ENCODE results near the gene FAM114A1.
"Not testable (repeated sequence)": the region's sequence is repeated elsewhere in the genome, so short reads cannot be mapped to it uniquely, and the experiment has no call there.

FAM114A1 gene

DNA sequence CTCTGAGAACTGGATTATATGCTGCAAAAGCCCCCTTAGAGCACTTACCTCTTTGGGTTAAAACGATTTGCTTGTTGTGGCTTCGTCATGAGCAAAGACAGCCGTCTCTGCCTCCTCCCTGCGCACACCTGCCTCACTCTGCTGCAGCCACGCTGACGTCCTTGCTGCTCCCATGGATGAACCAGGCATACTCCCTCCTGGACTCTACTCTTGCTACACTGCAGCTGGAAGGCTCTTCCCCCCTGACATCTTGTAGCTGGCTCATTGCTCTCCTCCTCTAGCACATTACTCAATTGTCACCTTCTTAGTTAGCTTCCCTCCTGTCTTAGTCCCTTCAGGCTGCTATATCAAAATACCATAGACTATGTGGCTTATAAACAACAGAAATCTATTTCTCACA, 59.3 kb downstream of the FAM114A1 start:
- H3K27ac ChIP-seq (ENCODE audit: low read depth, low read length) = no peak overlapping the region
- H3K36me3 ChIP-seq (ENCODE audit: control insufficient read depth in 1 of 2, insufficient read depth in 2 of 2, low read length in 2 of 2) = peaks cover 29 to 76% of the 10 kb centered on the region in 2 donors
- H3K9ac ChIP-seq (ENCODE audit: low read depth in 1 of 2, low read length in 2 of 2) = no peak overlapping the region

DNA sequence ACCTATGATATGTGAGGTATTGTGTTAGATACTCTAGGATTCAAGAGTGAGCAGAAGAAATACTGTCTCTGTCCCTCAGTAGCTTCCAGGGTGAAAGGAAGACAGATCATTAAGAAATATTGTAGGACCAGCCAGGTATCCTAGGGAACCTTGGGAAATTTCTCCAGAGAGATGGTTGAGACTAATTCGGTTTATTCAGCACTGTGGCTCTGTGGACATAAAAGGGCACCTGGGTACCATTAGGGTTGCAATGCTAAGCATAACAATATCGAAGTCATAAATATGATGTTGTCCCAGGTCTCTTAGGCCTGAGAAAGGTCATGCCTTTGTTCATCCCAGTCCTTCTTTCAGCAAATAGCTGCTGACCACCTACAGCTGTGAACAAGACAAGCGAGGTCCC, 61.0 kb downstream of the FAM114A1 start:
- no peaks in the 10 kb centered on the region for H3K27me3 ChIP-seq (ENCODE audit: control insufficient read depth in 1 of 2, insufficient read depth in 2 of 2, low read length in 2 of 2)
- H3K36me3 ChIP-seq (ENCODE audit: control insufficient read depth in 1 of 2, insufficient read depth in 2 of 2, low read length in 2 of 2) = peaks cover 28 to 82% of the 10 kb centered on the region in 2 donors
- H3K27ac ChIP-seq (ENCODE audit: low read depth, low read length) = no peak overlapping the region
- no peak overlapping the region for H3K4me3 ChIP-seq (ENCODE audit: low read depth in 1 of 2, low read length in 2 of 2)
- H3K4me1 ChIP-seq (ENCODE audit: control insufficient read depth in 1 of 2, insufficient read depth in 2 of 2, low read length in 2 of 2) = no peaks in the 10 kb centered on the region
- H3K9me3 ChIP-seq (ENCODE audit: control insufficient read depth in 1 of 2, low read length in 2 of 2) = no peaks in the 10 kb centered on the region
- H3K9ac ChIP-seq (ENCODE audit: low read depth in 1 of 2, low read length in 2 of 2) = no peak overlapping the region

More for the DNA sequence above, 59.3 kb downstream of the FAM114A1 start:
- H3K4me1 ChIP-seq (ENCODE audit: control insufficient read depth in 1 of 2, insufficient read depth in 2 of 2, low read length in 2 of 2) = no peaks in the 10 kb centered on the region
- H3K27me3 ChIP-seq (ENCODE audit: control insufficient read depth in 1 of 2, insufficient read depth in 2 of 2, low read length in 2 of 2) = no peaks in the 10 kb centered on the region
- no peaks in the 10 kb centered on the region for H3K9me3 ChIP-seq (ENCODE audit: control insufficient read depth in 1 of 2, low read length in 2 of 2)
- no peak overlapping the region for H3K4me3 ChIP-seq (ENCODE audit: low read depth in 1 of 2, low read length in 2 of 2)

DNA sequence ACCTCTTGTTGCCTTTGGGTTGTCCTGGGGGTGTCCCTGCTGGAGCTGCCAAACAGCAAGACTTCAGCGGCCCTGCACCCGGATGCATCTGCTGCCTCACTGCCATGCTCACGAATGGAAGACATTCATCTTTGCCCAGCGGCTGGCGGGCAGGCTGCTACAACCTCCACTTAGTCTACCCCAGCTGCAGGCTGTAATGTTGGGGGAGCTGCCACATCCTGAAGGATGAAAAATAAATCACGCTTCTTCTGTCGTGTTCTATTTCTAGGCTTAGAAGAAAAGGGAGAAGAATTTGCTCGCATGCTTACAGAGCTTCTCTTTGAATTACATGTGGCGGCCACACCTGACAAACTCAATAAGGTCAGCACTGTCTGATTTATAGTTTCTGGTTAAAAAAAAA, 61.4 kb downstream of the FAM114A1 start:
- H3K36me3 ChIP-seq (ENCODE audit: control insufficient read depth in 1 of 2, insufficient read depth in 2 of 2, low read length in 2 of 2) = peaks cover 26 to 82% of the 10 kb centered on the region in 2 donors
- no peak overlapping the region for H3K27ac ChIP-seq (ENCODE audit: low read depth, low read length)
- H3K4me1 ChIP-seq (ENCODE audit: control insufficient read depth in 1 of 2, insufficient read depth in 2 of 2, low read length in 2 of 2) = no peaks in the 10 kb centered on the region
- no peaks in the 10 kb centered on the region for H3K27me3 ChIP-seq (ENCODE audit: control insufficient read depth in 1 of 2, insufficient read depth in 2 of 2, low read length in 2 of 2)
- H3K4me3 ChIP-seq (ENCODE audit: low read depth in 1 of 2, low read length in 2 of 2) = no peak overlapping the region
- H3K9ac ChIP-seq (ENCODE audit: low read depth in 1 of 2, low read length in 2 of 2) = no peak overlapping the region
- no peaks in the 10 kb centered on the region for H3K9me3 ChIP-seq (ENCODE audit: control insufficient read depth in 1 of 2, low read length in 2 of 2)

DNA sequence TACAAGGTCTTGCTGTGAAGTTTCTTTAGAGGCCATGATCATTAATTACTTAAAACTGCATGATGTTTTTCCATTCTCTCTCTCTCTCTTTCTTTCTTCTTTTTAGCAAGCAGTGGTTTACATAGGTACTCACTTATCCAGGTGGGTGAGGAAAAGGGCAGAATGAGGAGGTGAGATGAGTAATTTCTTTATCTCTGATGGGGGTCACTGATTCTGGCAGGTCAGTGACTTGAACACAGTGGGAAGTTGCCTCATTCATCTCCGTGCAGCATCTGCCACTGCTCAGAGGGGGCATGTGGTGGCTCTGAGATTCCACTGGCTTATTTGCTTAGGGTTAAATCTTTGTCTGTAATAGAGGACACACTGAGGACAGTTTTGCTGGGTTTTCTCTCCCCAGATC, 62.6 kb downstream of the FAM114A1 start:
- Histone ChIP-seq H3K27ac (ENCODE audit: low read depth, low read length) (no peak overlapping the region), H3K4me3 (ENCODE audit: low read depth in 1 of 2, low read length in 2 of 2) (no peak overlapping the region), H3K4me1 (ENCODE audit: control insufficient read depth in 1 of 2, insufficient read depth in 2 of 2, low read length in 2 of 2) (no peaks in the 10 kb centered on the region), H3K27me3 (ENCODE audit: control insufficient read depth in 1 of 2, insufficient read depth in 2 of 2, low read length in 2 of 2) (no peaks in the 10 kb centered on the region), H3K9ac (ENCODE audit: low read depth in 1 of 2, low read length in 2 of 2) (no peak overlapping the region), H3K36me3 (ENCODE audit: control insufficient read depth in 1 of 2, insufficient read depth in 2 of 2, low read length in 2 of 2) (peaks cover 21 to 77% of the 10 kb centered on the region in 2 donors), H3K9me3 (ENCODE audit: control insufficient read depth in 1 of 2, low read length in 2 of 2) (no peaks in the 10 kb centered on the region)

DNA sequence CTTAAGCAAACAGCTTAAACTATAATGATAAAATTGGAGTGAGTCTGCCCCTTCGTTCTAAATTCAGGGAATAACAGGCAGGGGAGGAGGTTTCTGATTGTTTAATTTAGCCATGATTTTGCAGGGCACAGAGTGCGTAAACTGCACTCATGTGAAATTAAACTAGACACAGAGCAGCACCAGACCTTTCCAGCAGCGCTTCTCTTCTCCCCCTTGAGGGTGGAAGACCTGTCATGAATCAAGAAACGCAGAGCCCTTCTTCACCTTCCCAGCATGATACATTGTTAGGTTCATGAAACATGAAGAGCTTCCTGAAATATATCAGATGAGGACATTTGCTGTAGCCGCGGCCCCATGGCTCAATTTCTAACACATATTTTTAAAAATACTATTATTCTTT, 63.1 kb downstream of the FAM114A1 start:
- no peaks in the 10 kb centered on the region for H3K9me3 ChIP-seq (ENCODE audit: control insufficient read depth in 1 of 2, low read length in 2 of 2)
- no peaks in the 10 kb centered on the region for H3K4me1 ChIP-seq (ENCODE audit: control insufficient read depth in 1 of 2, insufficient read depth in 2 of 2, low read length in 2 of 2)
- no peak overlapping the region for H3K4me3 ChIP-seq (ENCODE audit: low read depth in 1 of 2, low read length in 2 of 2)
- no peak overlapping the region for H3K27ac ChIP-seq (ENCODE audit: low read depth, low read length)
- peaks cover 21 to 80% of the 10 kb centered on the region in 2 donors for H3K36me3 ChIP-seq (ENCODE audit: control insufficient read depth in 1 of 2, insufficient read depth in 2 of 2, low read length in 2 of 2)
- H3K27me3 ChIP-seq (ENCODE audit: control insufficient read depth in 1 of 2, insufficient read depth in 2 of 2, low read length in 2 of 2) = no peaks in the 10 kb centered on the region
- no peak overlapping the region for H3K9ac ChIP-seq (ENCODE audit: low read depth in 1 of 2, low read length in 2 of 2)

DNA sequence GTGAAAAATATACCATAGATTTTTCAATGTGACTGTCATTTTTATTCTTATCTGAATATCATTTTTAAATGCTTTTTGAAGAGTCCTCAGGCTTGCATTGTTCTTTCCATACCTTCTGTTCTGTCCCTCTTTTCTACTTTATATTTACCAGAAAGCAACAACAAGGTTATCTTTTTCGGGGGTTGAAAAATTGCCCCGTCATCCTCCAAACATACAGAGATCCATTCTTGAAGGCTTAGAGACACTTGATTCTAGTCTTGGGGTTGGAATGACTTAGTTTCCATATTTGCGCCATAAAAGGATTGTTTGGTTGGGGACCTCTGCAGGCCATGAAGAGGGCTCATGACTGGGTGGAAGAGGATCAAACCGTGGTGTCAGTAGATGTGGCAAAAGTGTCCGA, 63.5 kb downstream of the FAM114A1 start:
- H3K4me1 ChIP-seq (ENCODE audit: control insufficient read depth in 1 of 2, insufficient read depth in 2 of 2, low read length in 2 of 2) = no peaks in the 10 kb centered on the region
- H3K27me3 ChIP-seq (ENCODE audit: control insufficient read depth in 1 of 2, insufficient read depth in 2 of 2, low read length in 2 of 2) = no peaks in the 10 kb centered on the region
- H3K9me3 ChIP-seq (ENCODE audit: control insufficient read depth in 1 of 2, low read length in 2 of 2) = no peaks in the 10 kb centered on the region
- peaks cover 21 to 81% of the 10 kb centered on the region in 2 donors for H3K36me3 ChIP-seq (ENCODE audit: control insufficient read depth in 1 of 2, insufficient read depth in 2 of 2, low read length in 2 of 2)
- H3K27ac ChIP-seq (ENCODE audit: low read depth, low read length) = no peak overlapping the region
- no peak overlapping the region for H3K4me3 ChIP-seq (ENCODE audit: low read depth in 1 of 2, low read length in 2 of 2)
- no peak overlapping the region for H3K9ac ChIP-seq (ENCODE audit: low read depth in 1 of 2, low read length in 2 of 2)

DNA sequence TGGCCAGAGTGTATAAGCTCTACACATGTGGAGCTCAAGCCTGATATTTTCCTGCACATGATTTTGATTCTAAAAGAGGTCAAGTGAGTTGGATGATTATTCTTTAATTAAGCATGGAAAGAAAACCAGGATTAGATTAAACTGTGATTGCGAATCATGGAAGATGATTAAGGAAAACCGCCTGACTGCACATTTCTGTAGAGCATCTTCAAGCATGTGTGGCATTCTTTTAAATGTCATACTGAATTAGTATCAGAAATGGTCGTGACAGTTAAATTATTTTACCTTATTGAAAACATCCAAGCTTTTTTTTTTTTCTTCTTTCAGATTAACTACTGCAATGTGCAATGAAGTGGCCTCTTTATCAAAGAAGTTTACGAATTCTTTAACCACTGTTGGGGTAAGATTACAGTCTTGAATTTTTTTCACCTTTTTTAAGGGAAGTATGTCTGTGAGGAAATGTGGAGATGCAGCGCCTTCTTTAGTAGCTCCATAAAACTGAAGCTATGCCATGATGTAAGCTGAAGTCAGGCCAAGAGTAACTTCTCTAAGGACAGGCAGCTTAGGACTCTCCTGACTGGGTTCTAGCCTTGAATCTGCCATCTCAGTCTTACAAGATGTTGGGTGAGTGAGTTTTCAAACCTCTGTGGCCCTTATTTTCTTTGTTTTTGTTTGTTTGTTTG, 67.9 kb downstream of the FAM114A1 start:
- H3K36me3 ChIP-seq (ENCODE audit: control insufficient read depth in 1 of 2, insufficient read depth in 2 of 2, low read length in 2 of 2) = peaks cover 15 to 79% of the 10 kb centered on the region in 2 donors
- H3K9ac ChIP-seq (ENCODE audit: low read depth in 1 of 2, low read length in 2 of 2) = no peak overlapping the region
- H3K4me1 ChIP-seq (ENCODE audit: control insufficient read depth in 1 of 2, insufficient read depth in 2 of 2, low read length in 2 of 2) = no peaks in the 10 kb centered on the region
- H3K27ac ChIP-seq (ENCODE audit: low read depth, low read length) = no peak overlapping the region
- H3K4me3 ChIP-seq (ENCODE audit: low read depth in 1 of 2, low read length in 2 of 2) = no peak overlapping the region
- H3K9me3 ChIP-seq (ENCODE audit: control insufficient read depth in 1 of 2, low read length in 2 of 2) = no peaks in the 10 kb centered on the region
- no peaks in the 10 kb centered on the region for H3K27me3 ChIP-seq (ENCODE audit: control insufficient read depth in 1 of 2, insufficient read depth in 2 of 2, low read length in 2 of 2)

DNA sequence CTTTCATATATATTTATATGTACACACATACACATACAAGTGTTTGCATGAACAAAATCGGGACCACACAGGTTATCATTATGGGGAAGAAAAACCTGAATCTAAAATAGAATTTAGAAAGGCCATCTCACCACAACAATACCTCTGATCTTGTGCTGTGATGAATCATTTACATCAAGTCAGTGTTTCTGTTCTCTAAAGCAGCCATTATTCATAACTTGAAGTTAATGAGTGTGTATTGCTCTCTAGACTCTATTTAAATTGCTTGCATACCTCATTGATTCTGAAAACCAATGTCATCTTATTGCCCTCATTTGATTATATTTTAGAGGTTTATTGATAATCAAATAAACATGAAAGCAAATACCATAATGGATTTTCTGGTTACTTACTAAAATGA, 71.6 kb downstream of the FAM114A1 start:
- H3K9me3 ChIP-seq (ENCODE audit: control insufficient read depth in 1 of 2, low read length in 2 of 2) = no peaks in the 10 kb centered on the region
- H3K36me3 ChIP-seq (ENCODE audit: control insufficient read depth in 1 of 2, insufficient read depth in 2 of 2, low read length in 2 of 2) = peaks cover 6 to 74% of the 10 kb centered on the region in 2 donors
- no peak overlapping the region for H3K27ac ChIP-seq (ENCODE audit: low read depth, low read length)
- no peaks in the 10 kb centered on the region for H3K4me1 ChIP-seq (ENCODE audit: control insufficient read depth in 1 of 2, insufficient read depth in 2 of 2, low read length in 2 of 2)
- H3K27me3 ChIP-seq (ENCODE audit: control insufficient read depth in 1 of 2, insufficient read depth in 2 of 2, low read length in 2 of 2) = no peaks in the 10 kb centered on the region
- H3K9ac ChIP-seq (ENCODE audit: low read depth in 1 of 2, low read length in 2 of 2) = no peak overlapping the region
- no peak overlapping the region for H3K4me3 ChIP-seq (ENCODE audit: low read depth in 1 of 2, low read length in 2 of 2)

DNA sequence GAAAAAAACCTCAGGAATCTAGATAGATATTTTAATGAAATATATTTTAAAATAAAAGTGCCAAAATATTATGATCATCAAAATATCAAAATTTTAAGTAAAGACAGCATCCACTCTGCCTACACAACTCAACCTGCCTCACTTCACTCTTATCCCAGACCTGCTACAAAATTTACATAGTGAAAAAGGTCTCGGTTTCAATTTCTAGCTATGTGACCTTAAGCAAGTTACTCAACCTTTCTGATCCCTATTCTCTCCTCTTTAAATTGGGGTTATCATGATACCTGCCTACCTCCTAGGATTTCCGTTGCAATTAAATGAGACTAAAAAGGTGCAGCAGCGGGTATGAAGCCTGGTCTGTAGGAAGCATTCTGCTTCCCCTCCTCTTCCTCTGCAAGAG, 72.9 kb downstream of the FAM114A1 start:
- H3K9ac ChIP-seq (ENCODE audit: low read depth in 1 of 2, low read length in 2 of 2) = no peak overlapping the region
- no peak overlapping the region for H3K27ac ChIP-seq (ENCODE audit: low read depth, low read length)
- peaks cover 9 to 77% of the 10 kb centered on the region in 2 donors for H3K36me3 ChIP-seq (ENCODE audit: control insufficient read depth in 1 of 2, insufficient read depth in 2 of 2, low read length in 2 of 2)
- H3K9me3 ChIP-seq (ENCODE audit: control insufficient read depth in 1 of 2, low read length in 2 of 2) = no peaks in the 10 kb centered on the region
- H3K4me1 ChIP-seq (ENCODE audit: control insufficient read depth in 1 of 2, insufficient read depth in 2 of 2, low read length in 2 of 2) = no peaks in the 10 kb centered on the region
- H3K4me3 ChIP-seq (ENCODE audit: low read depth in 1 of 2, low read length in 2 of 2) = no peak overlapping the region
- no peaks in the 10 kb centered on the region for H3K27me3 ChIP-seq (ENCODE audit: control insufficient read depth in 1 of 2, insufficient read depth in 2 of 2, low read length in 2 of 2)

DNA sequence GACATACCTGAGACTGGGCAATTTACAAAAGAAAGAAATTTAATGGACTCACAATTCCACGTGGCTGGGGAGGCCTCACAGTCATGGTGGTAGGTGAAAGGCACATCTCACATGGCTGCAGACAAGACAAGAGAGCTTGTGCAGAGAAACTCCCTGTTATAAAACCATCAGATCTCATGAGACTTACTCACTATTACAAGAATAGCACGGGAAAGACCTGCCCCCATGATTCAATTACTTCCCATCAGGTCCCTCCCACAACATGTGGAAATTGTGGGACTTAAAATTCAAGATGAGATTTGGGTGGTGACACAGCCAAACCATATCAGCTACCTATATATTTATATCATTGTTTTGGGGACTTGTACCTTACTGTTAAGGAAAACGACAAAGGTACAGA, 74.3 kb downstream of the FAM114A1 start:
- not testable (repeated sequence) for H3K4me1 ChIP-seq (ENCODE audit: control insufficient read depth in 1 of 2, insufficient read depth in 2 of 2, low read length in 2 of 2); H3K9ac ChIP-seq (ENCODE audit: low read depth in 1 of 2, low read length in 2 of 2); H3K27me3 ChIP-seq (ENCODE audit: control insufficient read depth in 1 of 2, insufficient read depth in 2 of 2, low read length in 2 of 2); H3K4me3 ChIP-seq (ENCODE audit: low read depth in 1 of 2, low read length in 2 of 2); H3K9me3 ChIP-seq (ENCODE audit: control insufficient read depth in 1 of 2, low read length in 2 of 2); H3K27ac ChIP-seq (ENCODE audit: low read depth, low read length)
- H3K36me3 ChIP-seq (ENCODE audit: control insufficient read depth in 1 of 2, insufficient read depth in 2 of 2, low read length in 2 of 2) = peaks cover 9 to 69% of the 10 kb centered on the region in 2 donors
